Mesendoderm (in vitro differentiated cells): ENCODE data around the gene C16orf95.

Source experiments
- DNase-seq: peaks from one replicate; pipeline ENCODE4 v3.0.0; 2013
- H2AK5ac ChIP-seq: 2 replicates; pipeline ENCODE4 v1.6.1; 2013; ENCODE audit warnings: low read length, inconsistent platforms
- H2BK120ac ChIP-seq: 2 replicates; pipeline ENCODE4 v1.6.1; 2013; ENCODE audit warnings: low read depth, mild to moderate bottlenecking, low read length, moderate library complexity, mixed read lengths
- H2BK15ac ChIP-seq: replicated peaks from 2 replicates; pipeline ENCODE4 v1.6.1; 2013; ENCODE audit warnings: low read depth, mild to moderate bottlenecking, moderate library complexity
- H2BK5ac ChIP-seq: 2 replicates; pipeline ENCODE4 v1.6.1; 2013; ENCODE audit warnings: low read length, inconsistent platforms
- H3K18ac ChIP-seq: 2 replicates; pipeline ENCODE4 v1.6.1; 2013; ENCODE audit warnings: mild to moderate bottlenecking, low read length, mixed read lengths
- H3K23ac ChIP-seq: one replicate; pipeline ENCODE4 v1.6.1; 2013; ENCODE audit warnings: low read length
- H3K27ac ChIP-seq: 2 replicates; pipeline ENCODE4 v1.5.1; 2013; ENCODE audit warnings: low read depth, mild to moderate bottlenecking, inconsistent platforms, low read length, moderate library complexity
- H3K27me3 ChIP-seq: 2 replicates; pipeline ENCODE4 v1.6.1; 2013; ENCODE audit warnings: low read length, control low read depth, mild to moderate bottlenecking, inconsistent platforms; ENCODE audit not compliant: insufficient read depth, poor library complexity
- H3K36me3 ChIP-seq: 2 replicates; pipeline ENCODE4 v1.6.1; 2013; ENCODE audit warnings: low read length, inconsistent platforms; ENCODE audit not compliant: control insufficient read depth, insufficient read depth
- H3K4ac ChIP-seq: one replicate; pipeline ENCODE4 v1.6.1; 2013; ENCODE audit warnings: low read depth, mild to moderate bottlenecking, low read length, moderate library complexity
- H3K4me1 ChIP-seq: 2 replicates; pipeline ENCODE4 v1.6.1; 2013; ENCODE audit warnings: low read depth, low read length, inconsistent platforms; ENCODE audit not compliant: control insufficient read depth
- H3K4me2 ChIP-seq: 2 replicates; pipeline ENCODE4 v1.6.1; 2013; ENCODE audit warnings: low read length
- H3K4me3 ChIP-seq: 2 replicates; pipeline ENCODE4 v1.5.1; 2013; ENCODE audit warnings: mild to moderate bottlenecking, low read length
- H3K56ac ChIP-seq: one replicate; pipeline ENCODE4 v1.6.1; 2013; ENCODE audit warnings: low read length
- H3K79me1 ChIP-seq: 2 replicates; pipeline ENCODE4 v1.6.1; 2013; ENCODE audit warnings: low read length, inconsistent platforms
- H3K79me2 ChIP-seq: 2 replicates; pipeline ENCODE4 v1.6.1; 2013; ENCODE audit warnings: mild to moderate bottlenecking, low read length; ENCODE audit not compliant: control insufficient read depth, insufficient read depth
- H3K9ac ChIP-seq: 2 replicates; pipeline ENCODE4 v1.6.1; 2013; ENCODE audit warnings: low read length, inconsistent platforms
- H4K5ac ChIP-seq: one replicate; pipeline ENCODE4 v1.6.1; 2013; ENCODE audit warnings: low read length
- H4K8ac ChIP-seq: one replicate; pipeline ENCODE4 v1.6.1; 2013; ENCODE audit warnings: low read depth, mild to moderate bottlenecking, control low read depth, low read length, moderate library complexity
- WGBS: extraction: QIAGEN DNeasy Blood & Tissue Kit; methylation state at CpG from one replicate; pipeline ENCODE4 v1.1.7; 2013; ENCODE audit warnings: low lambda C conversion rate, missing lambda C conversion rate; ENCODE audit not compliant: insufficient coverage; ENCODE audit errors: extremely low coverage; 5-methylcytosine and 5-hydroxymethylcytosine counted together

The C16orf95 gene

DNA sequence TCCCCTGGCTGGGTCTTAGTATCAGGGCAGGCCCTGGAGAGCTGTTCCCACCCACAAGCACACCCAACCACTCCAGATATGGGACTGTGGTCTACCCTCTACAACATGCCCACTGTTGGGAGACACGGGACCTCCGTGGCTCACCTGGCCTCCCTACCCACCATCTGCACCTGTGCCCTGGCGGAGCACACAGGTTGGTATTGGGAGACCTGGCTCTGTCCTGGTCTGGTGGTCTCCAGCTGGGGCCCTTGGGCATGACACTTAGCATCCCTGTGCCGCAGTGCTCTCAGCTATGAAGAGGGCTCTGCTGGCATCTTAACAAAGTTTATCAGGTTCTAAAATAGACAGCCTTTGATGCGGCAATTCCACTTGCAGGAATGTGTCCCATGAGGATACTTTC, 5.8 kb downstream of the C16orf95 start:
- H3K79me1 ChIP-seq = no peaks in the 10 kb centered on the region
- no peak overlapping the region for H2BK5ac ChIP-seq
- no peaks in the 10 kb centered on the region for H3K27me3 ChIP-seq
- H3K4ac ChIP-seq = no peak overlapping the region
- no peak overlapping the region for H2AK5ac ChIP-seq
- H3K4me2 ChIP-seq = no peak overlapping the region
- H3K36me3 ChIP-seq = no peaks in the 10 kb centered on the region
- H3K4me1 ChIP-seq = no peaks in the 10 kb centered on the region
- H3K4me3 ChIP-seq = no peak overlapping the region
- no peak overlapping the region for H3K9ac ChIP-seq
- H3K27ac ChIP-seq = no peak overlapping the region
- no peak overlapping the region for H4K5ac ChIP-seq
- H3K23ac ChIP-seq = no peak overlapping the region
- H3K56ac ChIP-seq = no peak overlapping the region
- no peak overlapping the region for H3K18ac ChIP-seq
- no peak overlapping the region for H4K8ac ChIP-seq
- WGBS = no CpG with 5 or more reads among the region's 5 CpGs
- no peak overlapping the region for H2BK120ac ChIP-seq
- no peak overlapping the region for H2BK15ac ChIP-seq
- DNase-seq = no peak
- H3K79me2 ChIP-seq = no peaks in the 10 kb centered on the region

DNA sequence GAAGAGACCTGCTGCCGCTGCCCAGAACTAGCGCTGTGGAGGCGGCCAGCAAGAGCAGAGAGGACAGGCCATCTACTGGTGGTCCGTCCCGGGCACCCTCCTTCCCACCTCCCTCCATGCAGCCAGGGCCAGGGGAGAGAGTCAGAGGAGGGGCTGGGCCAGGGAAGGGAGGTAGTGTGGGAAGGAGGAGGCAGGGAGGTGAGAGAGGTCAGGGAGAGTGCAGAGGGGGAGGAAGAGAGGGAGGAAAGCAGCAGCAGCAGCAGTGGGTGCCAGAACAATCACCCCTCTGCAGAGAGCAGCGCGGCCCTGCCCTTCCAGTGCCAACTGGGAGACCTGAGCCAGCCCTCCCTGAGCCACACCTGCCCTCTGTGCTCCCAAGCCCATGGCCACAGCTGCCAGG, 6.6 kb downstream of the C16orf95 start:
- Histone ChIP-seq H3K18ac (no peak overlapping the region), H3K27me3 (no peaks in the 10 kb centered on the region), H3K4me1 (no peaks in the 10 kb centered on the region), H3K9ac (no peak overlapping the region), H2BK5ac (no peak overlapping the region), H3K79me2 (no peaks in the 10 kb centered on the region), H2AK5ac (no peak overlapping the region), H2BK120ac (no peak overlapping the region), H3K27ac (no peak overlapping the region), H3K4me3 (no peak overlapping the region), H4K5ac (no peak overlapping the region), H4K8ac (no peak overlapping the region), H3K79me1 (no peaks in the 10 kb centered on the region), H3K36me3 (no peaks in the 10 kb centered on the region), H2BK15ac (no peak overlapping the region), H3K56ac (no peak overlapping the region), H3K4me2 (no peak overlapping the region), H3K4ac (no peak overlapping the region), H3K23ac (no peak overlapping the region)
- no CpG with 5 or more reads among the region's 7 CpGs for WGBS
- DNase-seq = no peak

GRCh38 chr16:87309620-87310525, 7.3 kb downstream of the C16orf95 start:
- Histone ChIP-seq H3K36me3 (no peaks in the 10 kb centered on the region), H2BK15ac (no peak overlapping the region), H3K4me1 (no peaks in the 10 kb centered on the region), H3K27me3 (no peaks in the 10 kb centered on the region), H3K9ac (no peak overlapping the region), H3K18ac (no peak overlapping the region), H3K23ac (no peak overlapping the region), H3K4ac (no peak overlapping the region), H4K8ac (no peak overlapping the region), H3K4me2 (no peak overlapping the region), H3K27ac (no peak overlapping the region), H2BK5ac (no peak overlapping the region), H2BK120ac (no peak overlapping the region), H3K79me2 (no peaks in the 10 kb centered on the region), H3K79me1 (no peaks in the 10 kb centered on the region), H3K56ac (no peak overlapping the region), H4K5ac (no peak overlapping the region), H2AK5ac (no peak overlapping the region), H3K4me3 (no peak overlapping the region)
- WGBS = no CpG with 5 or more reads among the region's 5 CpGs
- DNase-seq = no peak

GRCh38 chr16:87308826-87309225, 8.4 kb downstream of the C16orf95 start:
- WGBS = no CpG with 5 or more reads among the region's 4 CpGs
- H3K9ac ChIP-seq = no peak overlapping the region
- H3K56ac ChIP-seq = no peak overlapping the region
- no peak overlapping the region for H2AK5ac ChIP-seq
- no peak overlapping the region for H3K18ac ChIP-seq
- no peak overlapping the region for H3K4me2 ChIP-seq
- H4K5ac ChIP-seq = no peak overlapping the region
- H2BK15ac ChIP-seq = no peak overlapping the region
- no peak overlapping the region for H2BK120ac ChIP-seq
- no peak for DNase-seq
- H3K36me3 ChIP-seq = no peaks in the 10 kb centered on the region
- H2BK5ac ChIP-seq = no peak overlapping the region
- H3K79me1 ChIP-seq = no peaks in the 10 kb centered on the region
- no peaks in the 10 kb centered on the region for H3K79me2 ChIP-seq
- no peak overlapping the region for H4K8ac ChIP-seq
- no peak overlapping the region for H3K27ac ChIP-seq
- H3K27me3 ChIP-seq = no peaks in the 10 kb centered on the region
- H3K23ac ChIP-seq = no peak overlapping the region
- no peak overlapping the region for H3K4me3 ChIP-seq
- no peak overlapping the region for H3K4ac ChIP-seq
- no peaks in the 10 kb centered on the region for H3K4me1 ChIP-seq

DNA sequence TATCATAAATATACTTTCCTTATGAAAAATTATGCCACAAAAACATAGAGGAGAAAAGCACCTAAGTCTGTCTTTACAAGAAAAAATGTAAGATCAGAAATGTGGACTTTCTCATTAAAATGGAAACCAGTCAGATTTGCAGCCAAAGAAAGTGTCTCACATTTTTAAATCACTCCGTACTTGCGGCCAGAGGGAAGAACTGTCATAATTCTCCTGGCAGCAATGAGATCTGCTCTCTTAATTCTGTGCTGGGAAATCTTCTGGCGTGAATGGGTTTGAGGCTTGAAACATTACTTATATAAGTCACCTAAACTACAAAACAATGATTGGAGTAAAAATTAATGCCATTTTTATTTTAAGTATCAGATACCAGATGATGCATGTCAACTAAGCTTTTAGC, 10.7 kb downstream of the C16orf95 start:
- Histone ChIP-seq H3K9ac (no peak overlapping the region), H3K4me1 (no peaks in the 10 kb centered on the region), H3K56ac (no peak overlapping the region), H3K4me2 (no peak overlapping the region), H3K4ac (no peak overlapping the region), H2BK15ac (no peak overlapping the region), H3K79me1 (no peaks in the 10 kb centered on the region), H4K5ac (no peak overlapping the region), H4K8ac (no peak overlapping the region), H3K18ac (no peak overlapping the region), H2AK5ac (no peak overlapping the region), H2BK120ac (no peak overlapping the region), H3K27ac (no peak overlapping the region), H3K36me3 (no peaks in the 10 kb centered on the region), H3K4me3 (no peak overlapping the region), H3K23ac (no peak overlapping the region), H2BK5ac (no peak overlapping the region), H3K27me3 (no peaks in the 10 kb centered on the region), H3K79me2 (no peaks in the 10 kb centered on the region)
- no peak for DNase-seq
- no CpG with 5 or more reads among the region's 3 CpGs for WGBS
